Fibroblast of lung (primary cell): ENCODE results near the gene ST8SIA6. TPM values are rescaled to one million over a fixed set of nuclear protein-coding genes. Genes with fewer than 3 reads are reported as not detected.

ENCODE experiments used
- DNase-seq, 2 donors: peaks; one replicate each; pipeline versions ENCODE4 v3.0.0 to v3.0.0-alpha.2; 2010; ENCODE audit warnings: low read depth in 2 of 2
- H2AFZ ChIP-seq: 2 replicates; pipeline ENCODE4 v1.5.1; 2012; ENCODE audit warnings: low read length, control low read depth, inconsistent platforms
- H3K27ac ChIP-seq: 2 replicates; pipeline ENCODE4 v1.5.1; 2011; ENCODE audit warnings: low read length, control low read depth; ENCODE audit not compliant: insufficient read depth
- H3K27me3 ChIP-seq: 2 replicates; pipeline ENCODE4 v1.5.1; 2011; ENCODE audit warnings: mild to moderate bottlenecking, low read length; ENCODE audit not compliant: control insufficient read depth, insufficient read depth
- H3K36me3 ChIP-seq: 2 replicates; pipeline ENCODE4 v1.5.1; 2011; ENCODE audit warnings: low read length; ENCODE audit not compliant: control insufficient read depth, insufficient read depth
- H3K4me1 ChIP-seq: 2 replicates; pipeline ENCODE4 v1.5.1; 2011; ENCODE audit warnings: low read length; ENCODE audit not compliant: control insufficient read depth, insufficient read depth; ENCODE audit errors: extremely low read depth
- H3K4me2 ChIP-seq: 2 replicates; pipeline ENCODE4 v1.5.1; 2011; ENCODE audit warnings: low read length, control low read depth; ENCODE audit not compliant: insufficient read depth; ENCODE audit errors: extremely low read depth
- H3K4me3 ChIP-seq, 4 experiments: fragments of 200-600 bp in 1 of 4; sonication (generic) in 1 of 4; replicated peaks in 1 of 4; 2 replicates each; pipeline ENCODE4 v1.5.1; 2011 to 2016; ENCODE audit warnings: low read length in 4 of 4, low read depth in 3 of 4, mild to moderate bottlenecking in 3 of 4, control low read depth in 2 of 4, inconsistent platforms in 1 of 4, mixed read lengths in 1 of 4; ENCODE audit not compliant: insufficient read depth in 1 of 4; ENCODE audit errors: control extremely low read depth in 1 of 4
- H3K79me2 ChIP-seq: 2 replicates; pipeline ENCODE4 v1.5.1; 2012; ENCODE audit warnings: mild to moderate bottlenecking, low read length, inconsistent platforms; ENCODE audit not compliant: control insufficient read depth, insufficient read depth
- H3K9ac ChIP-seq: 2 replicates; pipeline ENCODE4 v1.5.1; 2011; ENCODE audit warnings: mild to moderate bottlenecking, low read length, control low read depth; ENCODE audit not compliant: insufficient read depth
- H3K9me3 ChIP-seq: 2 replicates; pipeline ENCODE4 v1.5.1; 2012; ENCODE audit warnings: low read depth, low read length; ENCODE audit not compliant: control insufficient read depth, insufficient read depth
- H4K20me1 ChIP-seq: 2 replicates; pipeline ENCODE4 v1.5.1; 2011; ENCODE audit warnings: low read length; ENCODE audit not compliant: control insufficient read depth, insufficient read depth; ENCODE audit errors: extremely low read depth
- CTCF ChIP-seq, 2 donors: IDR thresholded peaks in 1 of 2; conservative IDR thresholded peaks in 1 of 2; 1 replicate in 1 of 2; 2 replicates in 1 of 2; pipeline ENCODE4 v1.5.1; 2011 to 2012; ENCODE audit warnings: low read length in 2 of 2, control low read depth in 1 of 2, inconsistent platforms in 1 of 2, low read depth in 1 of 2, mild to moderate bottlenecking in 1 of 2
- EZH2 ChIP-seq: IDR thresholded peaks from 2 replicates; pipeline ENCODE4 v1.5.1; 2012; ENCODE audit warnings: low read length, control low read depth, mild to moderate bottlenecking; ENCODE audit errors: missing control alignments
- polyA plus RNA-seq, 2 donors: library from polyadenylated mRNA; depleted of rRNA in 1 of 2; stranded (reverse) in 1 of 2; unstranded in 1 of 2; fragments of >200 nt; gene quantifications; 2 replicates each; pipeline ENCODE4 v1.2.1, GENCODE V29; 2011 to 2012; ENCODE audit warnings: missing spikeins in 1 of 2
- total RNA-seq: library from RNA; depleted of rRNA; stranded (reverse); fragments of >200 nt; gene quantifications from 2 replicates; pipeline ENCODE4 v1.2.1, GENCODE V29; 2014

ST8SIA6 gene
- total and polyA plus RNA-seq, 2 donors (not counting 1 experiment from before 2014, with no cell fraction given), result under 0.01 to 0.05 TPM

- Histone ChIP-seq H4K20me1 (no peaks in the 10 kb centered on the region), H3K36me3 (no peaks in the 10 kb centered on the region), H3K79me2 (no peaks in the 10 kb centered on the region), H3K4me2 (no peak overlapping the region), H3K27me3 (peaks cover 17% of the 10 kb centered on the region), H2AFZ (no peak overlapping the region), H3K27ac (no peak overlapping the region), H3K9me3 (no peaks in the 10 kb centered on the region), H3K9ac (no peak overlapping the region), H3K4me3 (no peak overlapping the region), H3K4me1 (no peaks in the 10 kb centered on the region)
- TF ChIP-seq CTCF (conservative IDR thresholded peaks at IDR 0.05 in 1 of 2, IDR thresholded peaks at IDR 0.05 in 1 of 2; ENCODE audit: low read depth in 1 of 2, low read length in 2 of 2) (no peak), EZH2 (no peak)
- DNase-seq, result no peak
Measured at GRCh38 chr10:17413876-17414275, 40.5 kb downstream of the ST8SIA6 start.

- no peaks in the 10 kb centered on the region for H3K9me3 ChIP-seq
- no peaks in the 10 kb centered on the region for H3K4me1 ChIP-seq
- H3K36me3 ChIP-seq, result no peaks in the 10 kb centered on the region
- no peak overlapping the region for H3K4me2 ChIP-seq
- H4K20me1 ChIP-seq, result no peaks in the 10 kb centered on the region
- H3K27ac ChIP-seq, result no peak overlapping the region
- H3K4me3 ChIP-seq, result no peak overlapping the region
- no peak overlapping the region for H3K9ac ChIP-seq
- H2AFZ ChIP-seq, result no peak overlapping the region
- no peaks in the 10 kb centered on the region for H3K79me2 ChIP-seq
- TF ChIP-seq EZH2 (no peak), CTCF (conservative IDR thresholded peaks at IDR 0.05 in 1 of 2, IDR thresholded peaks at IDR 0.05 in 1 of 2; ENCODE audit: low read depth in 1 of 2, low read length in 2 of 2) (no peak)
- peaks cover 14% of the 10 kb centered on the region for H3K27me3 ChIP-seq
- no peak for DNase-seq
Measured at GRCh38 chr10:17412323-17412722, 42.1 kb downstream of the ST8SIA6 start.

GRCh38 chr10:17410907-17411306 is 43.5 kb downstream of the ST8SIA6 start:
- Histone ChIP-seq H3K9ac (no peak overlapping the region), H3K36me3 (no peaks in the 10 kb centered on the region), H3K4me2 (no peak overlapping the region), H3K4me3 (no peak overlapping the region), H3K4me1 (no peaks in the 10 kb centered on the region), H3K27ac (no peak overlapping the region), H3K27me3 (peaks cover 14% of the 10 kb centered on the region), H3K79me2 (no peaks in the 10 kb centered on the region), H4K20me1 (no peaks in the 10 kb centered on the region), H3K9me3 (no peaks in the 10 kb centered on the region), H2AFZ (no peak overlapping the region)
- no peak for TF ChIP-seq EZH2
- TF ChIP-seq CTCF (conservative IDR thresholded peaks at IDR 0.05 in 1 of 2, IDR thresholded peaks at IDR 0.05 in 1 of 2; ENCODE audit: low read depth in 1 of 2, low read length in 2 of 2), result no peak
- no peak for DNase-seq
